MCF 10A (cell line): ENCODE data around the gene PHLPP1. TPM values are rescaled to one million over a fixed set of nuclear protein-coding genes. Genes with fewer than 3 reads are reported as not detected.

Experiments
- BruUV-seq: library from RNA; stranded (reverse); fragments of 400-500 nt; replicated peaks from 2 replicates; lab custom pipeline; 2021; lab: Mats Ljungman, UMichigan
- CTCF ChIA-PET: fragments of 300-600 bp; sonication (Branson Sonifier 250); formaldehyde crosslinking; extraction: SDS; loops from one replicate; lab custom pipeline; 2021; ENCODE audit warnings: antibody characterized with exemption, inconsistent platforms; lab: Yijun Ruan, JAX
- POLR2A ChIA-PET: fragments of 300-600, 350-650 bp; sonication (Branson Sonifier 250); formaldehyde crosslinking; extraction: SDS; loops from one replicate; lab custom pipeline; 2020; ENCODE audit warnings: antibody characterized with exemption, inconsistent platforms; lab: Yijun Ruan, JAX
- DNase-seq: peaks from one replicate; pipeline ENCODE4 v3.0.0-alpha.2; 2018; ENCODE audit not compliant: unreplicated experiment
- H3K27ac Mint-ChIP-seq: one replicate; pipeline ENCODE4 v1.8.0; 2022; ENCODE audit warnings: mild to moderate bottlenecking, low read depth, mixed read lengths; ENCODE audit not compliant: unreplicated experiment
- H3K27me3 Mint-ChIP-seq: one replicate; pipeline ENCODE4 v1.8.0; 2022; ENCODE audit warnings: mixed read lengths; ENCODE audit not compliant: insufficient read depth, unreplicated experiment
- H3K36me3 Mint-ChIP-seq: one replicate; pipeline ENCODE4 v1.8.0; 2022; ENCODE audit warnings: mild to moderate bottlenecking, moderate library complexity, mixed read lengths; ENCODE audit not compliant: insufficient read depth, unreplicated experiment
- H3K4me1 Mint-ChIP-seq: one replicate; pipeline ENCODE4 v1.8.0; 2022; ENCODE audit warnings: mixed read lengths; ENCODE audit not compliant: insufficient read depth, unreplicated experiment
- H3K4me3 Mint-ChIP-seq: one replicate; pipeline ENCODE4 v1.8.0; 2022; ENCODE audit warnings: mild to moderate bottlenecking, moderate library complexity, mixed read lengths; ENCODE audit not compliant: unreplicated experiment
- H3K9me3 Mint-ChIP-seq: one replicate; pipeline ENCODE4 v1.8.0; 2022; ENCODE audit warnings: mixed read lengths; ENCODE audit not compliant: unreplicated experiment
- CTCF ChIP-seq: fragments of 200-600 bp; IDR thresholded peaks from one replicate; pipeline ENCODE4 v1.8.0; 2022; ENCODE audit warnings: antibody characterized with exemption, mild to moderate bottlenecking; ENCODE audit not compliant: unreplicated experiment
- intact Hi-C: fragments of 100-400 bp; cut with micrococcal nuclease; formaldehyde crosslinking; loops from 2 replicates; pipeline ENCODE4 v1.14.1; 2022
- total RNA-seq: library from RNA; stranded (reverse); gene quantifications from 2 replicates; pipeline ENCODE4 v1.2.3, GENCODE V29; 2022

The PHLPP1 gene
- total RNA-seq, 1 experiment from 2014 or later: 13.1 TPM

- Mint-ChIP-seq H3K9me3 (no peaks in the 10 kb centered on the region), H3K27me3 (no peaks in the 10 kb centered on the region), H3K36me3 (no peaks in the 10 kb centered on the region), H3K4me1 (peaks cover 7% of the 10 kb centered on the region), H3K4me3 (no peak overlapping the region), H3K27ac (no peak overlapping the region)
- ChIA-PET CTCF (interaction anchor here (1.5 kb wide), 1 partner anchor 190 kb away, joined by 3 read pairs; no protein-coding TSS in a partner anchor), POLR2A (interaction anchor here (0.7 to 6.3 kb wide), 3 partner anchors 10 to 187 kb away, joined by 3 to 46 read pairs (median 3); no protein-coding TSS in a partner anchor)
- no peak for TF ChIP-seq CTCF
- no TSS peak for BruUV-seq
- DNase-seq: no peak
- intact Hi-C loops: no loop called here
Measured at GRCh38 chr18:62776024-62776570, 60.8 kb downstream of the PHLPP1 start.

GRCh38 chr18:62777814-62778213 lies 62.5 kb downstream of the PHLPP1 start:
- intact Hi-C loops: no loop called here
- Mint-ChIP-seq H3K36me3 (no peaks in the 10 kb centered on the region), H3K27me3 (no peaks in the 10 kb centered on the region), H3K4me1 (peaks cover 18% of the 10 kb centered on the region), H3K9me3 (no peaks in the 10 kb centered on the region), H3K4me3 (no peak overlapping the region), H3K27ac (no peak overlapping the region)
- ChIA-PET CTCF (no interaction called here), POLR2A (interaction anchor here (2.5 to 6.3 kb wide), 2 partner anchors 12 to 61 kb away, joined by 7 to 46 read pairs; no protein-coding TSS in a partner anchor)
- BruUV-seq: no TSS peak
- no peak for DNase-seq
- no peak for TF ChIP-seq CTCF

GRCh38 chr18:62778976-62779869 lies 63.9 kb downstream of the PHLPP1 start:
- H3K4me1 Mint-ChIP-seq: peaks cover 25% of the 10 kb centered on the region
- no peaks in the 10 kb centered on the region for H3K36me3 Mint-ChIP-seq
- ChIA-PET CTCF (interaction anchor here (0.7 kb wide), 1 partner anchor 86 kb away, joined by 3 read pairs; no protein-coding TSS in a partner anchor), POLR2A (interaction anchor here (0.9 to 6.3 kb wide), 4 partner anchors 12 to 63 kb away, joined by 3 to 46 read pairs (median 5); no protein-coding TSS in a partner anchor)
- TF ChIP-seq CTCF: no peak
- no peaks in the 10 kb centered on the region for H3K9me3 Mint-ChIP-seq
- H3K4me3 Mint-ChIP-seq: no peak overlapping the region
- no peak for DNase-seq
- no TSS peak for BruUV-seq
- H3K27me3 Mint-ChIP-seq: no peaks in the 10 kb centered on the region
- intact Hi-C loops: no loop called here
- H3K27ac Mint-ChIP-seq: peak overlapping the region; percentile 9

GRCh38 chr18:62781262-62781661 lies 65.9 kb downstream of the PHLPP1 start:
- H3K4me1 Mint-ChIP-seq: peaks cover 32% of the 10 kb centered on the region
- H3K27me3 Mint-ChIP-seq: no peaks in the 10 kb centered on the region
- H3K4me3 Mint-ChIP-seq: peak overlapping the region; percentile 52
- TF ChIP-seq CTCF: no peak
- H3K9me3 Mint-ChIP-seq: no peaks in the 10 kb centered on the region
- peak overlapping the region; percentile 95 for H3K27ac Mint-ChIP-seq
- DNase-seq: peak; percentile 54
- CTCF ChIA-PET: interaction anchor here (0.6 to 0.7 kb wide), 3 partner anchors 21 to 179 kb away, joined by 3 to 6 read pairs (median 4); no protein-coding TSS in a partner anchor
- BruUV-seq: no TSS peak
- no peaks in the 10 kb centered on the region for H3K36me3 Mint-ChIP-seq
- POLR2A ChIA-PET: interaction anchor here (0.7 to 4.7 kb wide), 14 partner anchors 9 to 65 kb away, joined by 3 to 62 read pairs (median 6); partner anchors contain the start of gene PHLPP1
- intact Hi-C loops: no loop called here
